Measurements from ENCODE around the gene FBLN2.

Gene FBLN2

DNA sequence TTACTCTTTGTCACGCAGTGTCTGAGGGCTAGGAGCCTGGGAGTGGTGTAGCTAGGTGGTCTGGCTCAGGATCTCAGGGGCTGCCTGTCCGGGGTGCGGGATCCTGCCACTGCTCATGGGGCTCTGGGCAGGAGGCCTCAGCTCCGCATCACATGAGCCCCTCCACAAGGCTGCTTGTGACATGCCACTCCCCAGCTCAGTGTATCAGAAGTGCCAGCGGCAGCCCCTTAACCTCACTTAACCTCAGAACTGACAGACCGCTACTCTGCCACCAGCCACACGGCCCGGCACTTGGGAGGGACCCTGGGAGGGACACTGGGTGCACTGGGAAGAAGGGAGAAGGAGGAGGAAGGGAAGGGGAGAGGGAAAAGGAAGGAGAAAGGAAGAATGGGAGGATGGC, 87.9 kb downstream of the FBLN2 start:
- TF ChIP-seq, protein P1, sequence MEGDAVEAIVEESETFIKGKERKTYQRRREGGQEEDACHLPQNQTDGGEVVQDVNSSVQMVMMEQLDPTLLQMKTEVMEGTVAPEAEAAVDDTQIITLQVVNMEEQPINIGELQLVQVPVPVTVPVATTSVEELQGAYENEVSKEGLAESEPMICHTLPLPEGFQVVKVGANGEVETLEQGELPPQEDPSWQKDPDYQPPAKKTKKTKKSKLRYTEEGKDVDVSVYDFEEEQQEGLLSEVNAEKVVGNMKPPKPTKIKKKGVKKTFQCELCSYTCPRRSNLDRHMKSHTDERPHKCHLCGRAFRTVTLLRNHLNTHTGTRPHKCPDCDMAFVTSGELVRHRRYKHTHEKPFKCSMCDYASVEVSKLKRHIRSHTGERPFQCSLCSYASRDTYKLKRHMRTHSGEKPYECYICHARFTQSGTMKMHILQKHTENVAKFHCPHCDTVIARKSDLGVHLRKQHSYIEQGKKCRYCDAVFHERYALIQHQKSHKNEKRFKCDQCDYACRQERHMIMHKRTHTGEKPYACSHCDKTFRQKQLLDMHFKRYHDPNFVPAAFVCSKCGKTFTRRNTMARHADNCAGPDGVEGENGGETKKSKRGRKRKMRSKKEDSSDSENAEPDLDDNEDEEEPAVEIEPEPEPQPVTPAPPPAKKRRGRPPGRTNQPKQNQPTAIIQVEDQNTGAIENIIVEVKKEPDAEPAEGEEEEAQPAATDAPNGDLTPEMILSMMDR (IDR thresholded peaks at IDR 0.05; ENCODE audit: extremely low read depth, missing control alignments), result no peak
- DNase-seq (ENCODE audit: low spot score), result no peak

DNA sequence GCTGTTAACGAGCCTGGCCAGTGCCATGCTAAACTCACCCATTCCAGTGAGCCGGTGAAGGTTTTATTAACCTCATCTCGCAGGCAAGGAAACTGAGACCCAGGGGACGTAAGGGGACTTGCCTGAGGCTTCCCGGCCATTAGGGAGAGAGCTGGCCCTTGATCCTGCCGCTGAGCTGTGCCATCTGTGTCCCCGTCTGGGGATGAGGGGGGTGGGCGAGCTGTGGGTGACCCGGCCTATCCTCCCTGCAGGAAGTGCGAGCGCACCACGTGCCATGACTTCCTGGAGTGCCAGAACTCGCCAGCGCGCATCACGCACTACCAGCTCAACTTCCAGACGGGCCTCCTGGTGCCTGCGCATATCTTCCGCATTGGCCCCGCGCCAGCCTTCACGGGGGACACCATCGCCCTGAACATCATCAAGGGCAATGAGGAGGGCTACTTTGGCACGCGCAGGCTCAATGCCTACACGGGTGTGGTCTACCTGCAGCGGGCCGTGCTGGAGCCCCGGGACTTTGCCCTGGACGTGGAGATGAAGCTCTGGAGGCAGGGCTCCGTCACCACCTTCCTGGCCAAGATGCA, 88.5 kb downstream of the FBLN2 start:
- TF ChIP-seq, protein P1 (IDR thresholded peaks at IDR 0.05; ENCODE audit: extremely low read depth, missing control alignments), result no peak
- no peak for DNase-seq (ENCODE audit: low spot score)

DNA sequence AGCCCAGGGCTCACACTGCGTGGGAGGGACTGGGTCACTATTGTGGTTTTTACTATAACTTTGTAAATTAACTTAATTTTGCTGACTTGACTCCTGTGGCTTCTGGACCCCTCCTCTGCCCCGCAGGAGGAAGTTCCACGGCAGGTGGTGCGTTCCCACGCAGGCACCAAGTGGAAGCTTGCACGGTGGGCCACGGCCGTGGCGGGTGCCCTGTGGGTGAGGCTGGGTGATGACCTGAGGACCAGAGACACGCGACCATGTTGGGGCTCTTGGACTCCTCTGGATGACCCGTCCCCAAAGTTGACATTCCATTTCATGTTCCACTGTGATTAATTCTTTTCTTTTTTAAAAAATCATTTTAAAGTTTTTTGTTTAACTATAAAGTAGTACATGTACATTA, 89.0 kb downstream of the FBLN2 start:
- TF ChIP-seq, protein P1 (IDR thresholded peaks at IDR 0.05; ENCODE audit: extremely low read depth, missing control alignments), result no peak
- DNase-seq (ENCODE audit: low spot score), result no peak

DNA sequence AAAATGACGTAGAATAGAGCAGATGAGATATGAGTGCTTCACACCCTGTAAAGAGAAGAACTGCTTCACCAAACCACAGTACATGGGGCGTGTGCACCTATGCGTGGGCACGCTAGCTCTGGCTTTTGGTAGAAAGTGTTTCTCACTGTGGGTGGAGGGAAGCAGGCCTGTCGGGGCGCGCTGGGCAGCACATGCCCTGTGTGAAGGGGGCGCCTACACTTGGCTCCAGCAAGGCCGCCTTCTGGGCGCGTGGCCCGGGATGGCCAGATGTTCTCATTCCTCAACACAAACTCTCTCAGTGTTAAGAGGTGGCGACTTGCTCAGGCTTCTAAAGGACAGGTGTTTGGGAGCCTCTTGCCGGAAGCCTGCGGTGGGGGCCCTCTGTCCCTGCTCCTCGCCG, 90.0 kb downstream of the FBLN2 start:
- no peak for DNase-seq (ENCODE audit: low spot score)
- TF ChIP-seq, protein P1 (IDR thresholded peaks at IDR 0.05; ENCODE audit: extremely low read depth, missing control alignments), result no peak

DNA sequence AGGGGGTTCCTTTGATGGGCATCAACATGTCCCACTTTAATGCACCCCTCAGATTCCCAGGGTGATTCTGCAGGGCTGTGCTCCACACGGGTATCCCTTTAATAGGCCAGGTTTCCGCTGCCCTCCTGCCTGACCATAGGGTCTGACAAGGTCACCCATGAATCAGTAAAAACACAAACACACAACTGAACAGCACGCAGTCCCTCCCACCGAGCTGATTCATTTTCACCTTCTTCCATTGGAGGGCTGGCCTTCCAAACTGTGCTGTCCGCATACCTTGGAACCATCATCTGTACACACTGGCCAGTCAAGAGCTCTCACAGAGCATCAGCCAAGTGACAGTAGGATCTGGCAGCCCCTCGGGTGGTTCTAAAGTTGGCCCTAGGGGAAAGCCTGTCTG, 93.7 kb downstream of the FBLN2 start:
- DNase-seq (ENCODE audit: low spot score), result no peak
- TF ChIP-seq, protein P1 (IDR thresholded peaks at IDR 0.05; ENCODE audit: extremely low read depth, missing control alignments), result no peak

DNA sequence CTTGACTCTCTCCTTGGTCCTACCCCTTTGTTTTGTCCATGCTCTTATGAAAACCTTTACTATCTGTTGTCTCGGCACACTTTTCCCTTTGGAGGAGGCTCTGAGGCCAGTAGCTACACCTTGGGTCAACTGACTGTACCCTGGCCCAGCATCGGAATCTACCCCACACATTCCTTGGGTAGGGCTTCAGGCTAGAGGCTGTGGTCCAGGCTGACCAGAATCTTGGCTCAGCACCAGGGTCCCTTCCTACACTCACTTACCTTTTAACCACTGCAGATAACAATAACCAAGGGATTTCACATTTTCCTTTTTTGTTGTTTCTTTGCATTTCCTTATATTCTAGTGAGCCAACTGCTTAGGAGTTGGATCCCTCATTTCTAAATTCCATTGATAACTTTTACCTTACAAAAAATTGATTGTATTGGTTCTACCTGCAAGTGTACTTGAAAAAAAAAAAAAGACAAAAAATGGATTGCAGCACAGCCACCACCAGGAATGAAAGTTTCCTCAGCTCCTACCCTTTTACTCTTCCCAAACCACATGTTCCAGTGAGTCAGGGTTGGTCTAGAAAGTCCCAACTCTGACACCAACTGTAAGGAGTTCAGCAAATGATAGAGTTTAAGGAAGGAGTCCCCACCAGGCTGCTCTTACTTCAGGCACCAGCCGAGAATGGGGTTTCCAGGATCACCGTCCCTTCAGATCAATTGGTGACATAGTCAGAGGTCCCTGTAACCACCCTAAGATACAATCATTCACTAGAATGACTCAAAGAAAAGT, 95.6 kb downstream of the FBLN2 start:
- TF ChIP-seq, protein P1 (IDR thresholded peaks at IDR 0.05; ENCODE audit: extremely low read depth, missing control alignments), result no peak
- DNase-seq (ENCODE audit: low spot score), result no peak

DNA sequence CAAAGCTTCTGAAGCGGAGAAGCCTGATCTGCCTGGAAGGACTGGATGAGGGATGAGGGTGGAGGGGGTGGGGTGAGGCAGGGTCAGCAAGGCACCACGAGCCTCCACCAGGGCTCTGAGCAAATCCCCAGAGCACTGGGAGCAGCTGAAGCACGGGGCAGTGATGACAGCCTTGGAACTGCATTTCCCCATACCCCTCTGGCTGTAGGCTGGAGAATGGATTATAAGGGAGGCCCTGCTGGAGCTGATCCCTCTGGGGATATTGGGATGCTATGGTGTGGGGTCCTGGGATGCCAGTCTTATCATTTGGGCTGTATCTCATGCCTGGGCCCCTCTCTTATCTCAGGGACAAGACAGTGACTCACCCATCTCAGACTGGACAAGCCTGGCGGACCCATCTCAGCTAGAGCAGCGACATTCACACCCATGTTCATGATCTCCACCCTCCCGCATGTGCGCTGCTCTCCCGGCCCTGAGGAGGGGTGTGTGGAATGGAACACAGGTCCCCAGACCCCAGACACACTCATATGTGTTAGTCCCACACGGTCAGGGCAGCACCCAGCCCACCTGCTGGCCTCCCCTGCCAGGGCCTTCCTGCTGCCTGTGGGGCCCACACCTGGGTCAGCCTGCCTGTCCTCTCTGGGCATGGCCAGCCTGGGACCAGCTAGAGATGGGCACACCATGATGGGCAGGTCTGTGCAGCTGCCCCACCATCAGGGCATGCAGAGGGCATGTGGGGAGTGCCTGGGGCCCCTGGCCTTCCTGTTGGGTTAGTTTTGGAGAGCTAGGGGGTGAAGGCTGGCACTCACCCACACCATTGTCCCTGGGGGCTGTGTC, 97.1 kb downstream of the FBLN2 start:
- TF ChIP-seq, protein P1 (IDR thresholded peaks at IDR 0.05; ENCODE audit: extremely low read depth, missing control alignments), result no peak
- no peak for DNase-seq (ENCODE audit: low spot score)

All from GM20000 (cell line).